DMS79 treated with DMSO at 0.1 percent for 48 hours (cell line): Measurements from ENCODE around the gene TNNC1.

ENCODE experiments used
- DNase-seq: peaks from one replicate; lab custom pipeline; 2025; lab: John Stamatoyannopoulos, UW

Gene TNNC1

DNA sequence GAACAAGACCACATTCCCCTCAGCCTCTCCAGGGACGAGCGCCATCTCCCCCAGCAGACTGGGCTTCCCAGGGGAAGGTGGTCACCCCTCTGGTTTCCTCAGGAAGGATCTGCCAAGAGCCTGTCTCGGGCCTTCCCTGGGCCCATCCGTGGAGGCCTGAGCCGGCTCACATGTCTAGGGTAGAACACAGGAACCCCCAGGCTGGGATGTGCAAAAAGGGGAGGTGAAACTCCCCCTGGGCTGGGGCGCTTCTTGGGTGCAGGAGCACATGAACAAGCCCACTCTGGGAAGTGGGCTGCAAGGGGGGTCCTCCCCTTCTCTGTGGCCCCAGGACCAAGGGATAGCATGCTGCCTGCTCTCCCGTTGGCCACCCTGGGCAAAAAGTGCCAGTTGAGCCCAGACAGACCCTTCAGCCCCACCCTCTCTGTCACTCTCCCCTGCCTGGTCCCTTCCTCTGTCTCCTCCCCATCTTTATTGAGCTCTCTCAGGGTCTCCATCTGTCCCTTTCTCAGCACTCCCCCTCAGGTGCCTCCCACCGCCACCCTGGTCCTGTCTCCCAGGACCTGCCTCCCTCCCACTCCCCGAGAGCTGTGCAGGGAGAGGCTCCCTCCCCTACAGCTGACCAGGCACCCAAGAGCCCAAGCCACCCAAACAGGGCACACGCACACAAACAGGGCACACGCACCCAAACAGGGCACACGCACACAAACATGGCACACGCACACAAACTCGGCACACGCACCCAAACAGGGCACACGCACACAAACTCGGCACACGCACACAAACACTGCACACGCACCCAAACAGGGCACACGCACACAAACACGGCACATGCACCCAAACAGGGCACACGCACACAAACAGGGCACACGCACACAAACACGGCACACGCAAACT is 9.8 kb downstream of the TNNC1 start:
- no peak for DNase-seq

DNA sequence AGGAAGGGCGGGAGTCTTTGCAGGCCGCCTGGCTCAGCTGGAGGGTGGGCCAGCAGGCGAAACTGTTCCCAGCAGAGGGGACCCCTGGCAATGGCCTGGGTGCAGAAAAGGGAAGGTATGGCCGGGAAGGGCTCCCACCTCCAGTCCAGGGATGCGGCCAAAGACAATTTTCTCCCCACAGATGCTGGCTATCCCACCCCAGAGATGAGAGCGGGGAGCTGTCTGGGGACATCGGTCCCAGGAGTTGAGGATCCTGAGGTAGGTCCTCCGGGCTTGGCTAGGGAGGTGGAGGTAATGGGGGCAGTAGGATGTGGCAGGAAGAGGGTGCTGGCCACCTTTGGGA is 10.6 kb downstream of the TNNC1 start:
- no peak for DNase-seq

DNA sequence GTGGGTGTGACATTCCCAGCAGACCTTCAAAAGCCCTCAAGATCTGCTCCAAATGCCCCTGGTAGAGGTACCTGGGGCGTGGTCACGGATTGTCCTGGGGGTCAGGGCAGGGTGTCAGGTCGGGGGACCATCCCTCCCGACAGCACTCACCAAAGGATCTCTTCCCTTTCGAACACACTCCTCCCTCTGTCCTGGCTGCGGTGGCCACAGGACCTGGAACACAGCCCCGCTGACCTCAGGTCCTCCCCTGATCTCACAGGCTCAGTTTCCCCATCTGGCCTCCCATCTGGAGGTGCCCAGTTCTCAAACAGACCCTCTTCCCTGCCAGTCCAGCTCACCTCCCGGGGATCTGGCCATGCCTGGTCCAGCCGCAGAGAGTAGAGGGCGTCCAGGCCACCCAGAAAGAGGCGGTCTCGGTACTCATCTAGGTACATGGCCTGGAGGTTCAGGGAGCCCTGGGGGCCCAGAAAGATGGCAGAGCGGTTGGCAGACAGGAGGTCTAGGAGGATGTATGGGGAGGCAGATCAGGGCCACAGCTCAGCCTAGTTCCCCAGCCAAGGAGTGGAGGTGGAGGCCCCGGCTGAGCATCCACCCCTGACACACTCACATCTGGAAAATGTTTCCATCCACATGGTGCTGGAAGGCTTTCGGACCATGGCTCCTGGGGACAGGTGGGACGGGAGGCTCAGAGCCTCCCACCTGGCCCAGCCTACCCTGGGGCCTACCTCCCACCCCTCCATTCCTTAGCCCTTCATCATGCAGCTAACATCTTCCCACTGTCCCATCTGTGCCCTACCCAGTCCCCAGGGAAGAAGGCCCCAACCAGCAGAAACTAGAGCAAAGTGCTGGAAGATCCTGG is 11.2 kb downstream of the TNNC1 start:
- DNase-seq, result no peak

DNA sequence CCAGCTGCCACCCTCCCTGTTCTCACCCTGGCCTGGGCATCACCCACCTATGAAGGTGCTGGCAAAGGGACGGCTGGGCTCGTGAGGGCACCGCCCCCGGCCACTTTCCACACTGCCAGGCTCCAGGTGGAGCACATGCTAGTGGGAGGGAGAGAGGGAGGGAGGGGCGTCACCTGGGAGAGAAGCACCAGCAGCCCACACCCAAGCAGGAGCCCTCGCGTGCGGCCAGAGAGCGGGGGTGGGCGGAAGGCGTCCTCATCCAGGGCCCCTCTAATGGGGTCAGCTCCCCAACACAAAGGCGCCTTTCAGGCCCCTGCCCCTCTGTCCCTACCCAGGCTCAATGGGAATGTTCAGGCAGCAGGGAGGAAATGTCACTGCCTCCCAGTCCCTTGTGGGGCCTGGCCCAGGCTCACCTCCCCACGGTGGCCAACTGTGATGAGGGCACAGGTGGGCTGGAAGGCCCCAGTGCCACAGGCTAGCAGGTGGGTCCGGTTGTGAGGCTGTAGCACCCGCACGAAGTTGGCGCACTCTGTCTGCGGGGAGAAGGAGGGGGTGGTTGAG is 12.0 kb downstream of the TNNC1 start:
- DNase-seq, result no peak

- no peak for DNase-seq
Observed at GRCh38 chr3:52441091-52441771, 12.6 kb downstream of the TNNC1 start.

DNA sequence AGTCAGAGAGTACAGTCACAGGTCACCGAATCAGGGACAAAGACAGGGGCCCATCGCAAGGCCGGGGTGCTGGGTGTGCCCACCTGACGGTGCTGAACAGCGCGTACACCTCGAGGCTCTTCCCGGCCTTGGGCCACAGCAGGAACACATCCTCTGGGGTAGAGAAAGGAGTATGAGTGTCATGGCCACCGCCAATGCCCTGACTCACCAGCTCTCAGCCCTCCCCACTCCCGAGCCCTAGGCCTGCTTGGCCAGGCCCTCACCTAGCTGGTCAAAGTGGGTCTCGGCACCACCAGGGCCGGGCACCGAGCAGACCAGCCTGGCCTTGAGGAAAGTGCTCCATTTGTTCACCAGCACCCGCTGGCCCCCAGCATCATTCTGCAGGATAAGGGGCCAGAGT is 13.2 kb downstream of the TNNC1 start:
- DNase-seq, result no peak

GRCh38 chr3:52440249-52440551 is 13.6 kb downstream of the TNNC1 start:
- DNase-seq, result no peak

GRCh38 chr3:52439426-52440248 is 14.2 kb downstream of the TNNC1 start:
- DNase-seq, result no peak

- no peak for DNase-seq
Observed at GRCh38 chr3:52438579-52439425, 15.0 kb downstream of the TNNC1 start.

DNA sequence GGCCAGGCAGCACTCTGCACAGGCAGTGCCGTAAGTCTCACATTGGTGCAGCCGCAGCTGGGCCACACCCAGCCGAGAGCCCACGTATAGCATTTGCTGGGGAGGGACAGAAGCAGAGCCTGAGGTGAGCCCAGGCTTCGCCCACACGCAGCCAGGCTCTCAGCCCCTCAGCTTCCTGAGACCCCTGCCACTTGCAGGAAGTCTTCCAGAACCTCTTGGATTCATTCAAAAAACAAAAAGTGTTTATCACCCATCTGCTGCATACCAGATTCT is 15.8 kb downstream of the TNNC1 start:
- no peak for DNase-seq

DNA sequence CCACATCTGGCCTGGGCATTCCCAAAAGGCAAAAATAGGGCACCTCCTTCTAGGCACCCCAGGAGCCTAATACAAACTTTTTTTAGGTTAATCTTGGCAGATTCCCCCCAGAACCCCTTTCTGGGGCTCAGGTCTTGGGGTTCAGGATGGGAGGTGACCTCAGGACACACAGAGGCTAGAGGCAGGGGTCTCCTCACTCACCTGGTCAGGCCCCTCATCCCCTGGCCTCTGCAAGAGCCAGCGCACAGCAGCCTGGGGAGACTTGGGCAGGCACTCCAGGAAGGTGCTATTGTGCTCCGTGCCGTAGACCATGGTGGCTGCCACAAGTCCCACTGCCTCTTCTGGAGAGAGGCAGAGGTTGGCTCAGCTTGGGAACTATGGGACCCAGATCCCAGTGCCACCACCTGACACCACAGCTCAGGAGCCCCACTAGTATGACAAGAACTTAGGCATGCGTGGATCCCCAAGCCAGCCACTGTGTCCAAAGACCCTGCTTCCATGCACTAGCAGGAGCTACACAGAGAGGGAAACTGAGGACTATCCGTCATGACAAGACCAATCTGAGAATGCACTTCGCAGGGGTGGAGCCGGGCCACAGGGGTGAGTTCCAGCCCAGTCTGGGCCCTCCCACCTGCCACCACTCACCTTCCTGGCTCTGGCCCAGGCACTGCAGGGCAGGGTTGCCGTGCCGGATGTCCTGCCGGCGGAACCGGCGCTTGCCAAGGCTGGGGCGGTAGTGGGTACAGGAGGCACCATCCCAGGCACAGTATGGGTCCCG is 16.3 kb downstream of the TNNC1 start:
- DNase-seq, result no peak

DNA sequence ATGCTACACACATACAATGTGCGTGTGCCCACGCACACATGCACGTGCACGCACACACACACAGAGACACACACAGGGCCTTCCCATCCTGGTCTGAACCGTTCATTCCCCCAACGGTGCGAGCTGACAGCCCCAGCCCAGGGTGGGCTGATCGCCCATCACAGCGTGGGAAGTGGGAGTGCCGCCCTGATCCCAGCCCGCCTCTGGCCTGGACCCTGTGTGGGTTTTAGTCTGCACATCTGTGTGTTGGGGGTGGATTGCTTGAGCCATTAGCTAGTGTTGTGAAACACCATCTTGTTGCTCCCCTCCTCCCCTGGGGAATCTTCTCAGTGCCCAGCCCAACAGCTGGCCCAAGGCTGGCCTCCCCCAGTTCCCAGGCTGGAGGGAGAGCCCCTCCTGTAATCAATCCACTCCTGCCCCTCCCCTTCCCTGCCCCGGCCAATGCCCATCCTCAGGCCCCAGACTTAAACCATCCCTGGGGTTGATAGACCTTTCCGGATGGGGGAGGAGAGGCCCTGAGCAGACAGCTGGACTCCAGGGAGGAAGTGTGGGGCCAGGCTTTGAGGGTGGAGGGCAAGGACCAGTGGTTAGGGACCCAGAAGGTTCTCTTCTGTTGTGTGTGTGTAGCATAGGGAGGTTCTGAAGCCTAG is 17.2 kb downstream of the TNNC1 start:
- DNase-seq, result no peak

- no peak for DNase-seq
Observed at GRCh38 chr3:52435246-52436101, 18.4 kb downstream of the TNNC1 start.

DNA sequence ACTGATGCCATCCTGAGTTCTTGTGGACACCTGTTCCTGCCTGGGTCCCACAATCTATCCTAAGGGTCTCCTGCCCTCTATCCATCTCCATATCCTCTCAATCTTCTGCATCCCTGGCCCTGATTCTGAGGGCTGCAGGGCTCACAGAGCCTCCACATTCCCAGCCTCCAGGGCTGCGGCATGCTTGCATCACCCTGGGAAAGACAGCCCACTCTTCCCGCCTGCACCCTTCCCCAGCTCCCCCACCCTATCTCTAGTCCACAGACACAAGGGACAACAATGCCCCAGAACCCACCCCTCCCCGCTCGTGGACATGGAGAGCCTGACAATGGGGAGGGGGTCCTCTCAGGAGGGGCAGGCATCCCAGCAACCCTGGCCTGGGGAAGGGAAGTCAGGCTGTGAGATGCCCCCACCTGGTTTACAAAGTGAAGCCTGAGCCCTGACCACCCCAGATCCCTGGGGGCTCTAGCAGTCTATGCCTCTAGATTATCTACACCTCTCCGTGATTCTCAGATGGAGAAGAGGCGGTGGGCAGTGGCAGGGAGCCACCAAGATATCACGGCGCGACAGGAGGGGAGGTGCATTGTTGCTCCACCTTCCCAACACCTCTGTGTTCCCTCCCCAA is 19.2 kb downstream of the TNNC1 start:
- no peak for DNase-seq

GRCh38 chr3:52433996-52434479 is 19.8 kb downstream of the TNNC1 start:
- DNase-seq, result no peak

DNA sequence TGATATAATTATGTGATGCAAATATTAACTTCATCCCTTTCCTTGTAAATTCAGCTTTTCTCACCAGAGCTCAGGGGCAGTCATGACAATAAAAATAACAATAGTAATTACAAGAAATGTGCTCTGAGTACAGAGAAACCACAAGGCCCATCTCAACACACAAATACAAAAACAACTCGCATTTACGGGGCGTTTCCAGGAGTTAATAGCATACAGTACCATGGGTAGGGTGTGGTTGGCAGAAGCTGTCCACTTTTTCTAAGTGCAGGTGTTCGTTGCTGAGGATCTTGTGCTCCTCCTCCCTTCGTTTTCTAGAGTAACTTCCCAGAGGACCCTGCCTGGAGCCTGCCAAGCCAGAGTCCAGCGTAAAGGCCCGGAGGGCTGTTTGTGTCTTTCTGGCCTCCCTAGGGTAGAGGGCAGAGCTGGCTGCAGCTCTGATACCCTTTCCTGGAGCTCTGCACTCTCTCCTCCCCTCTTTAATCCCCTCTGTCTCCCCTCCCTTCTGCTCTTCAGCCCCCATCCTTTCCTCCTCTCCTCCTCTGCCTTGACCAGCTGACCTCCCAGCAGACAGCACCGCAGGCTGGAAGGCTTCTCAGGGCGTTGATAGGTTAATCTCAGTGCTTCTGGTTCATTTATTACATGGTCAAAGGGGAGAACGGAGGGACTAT is 20.4 kb downstream of the TNNC1 start:
- DNase-seq, result no peak

GRCh38 chr3:52432691-52433141 is 21.1 kb downstream of the TNNC1 start:
- no peak for DNase-seq
